HepG2 (cell line): ENCODE data around the gene MARCHF2. TPM values are rescaled to one million over a fixed set of nuclear protein-coding genes. Genes with fewer than 3 reads are reported as not detected.

ENCODE experiments used
- AHDC1 ChIP-seq: sonication (generic); formaldehyde crosslinking; IDR thresholded peaks from 2 replicates; pipeline ENCODE4 v1.5.1; 2020; ENCODE audit warnings: mild to moderate bottlenecking, missing genetic modification reagents, borderline replicate concordance
- CENPT ChIP-seq: sonication (generic); formaldehyde crosslinking; IDR thresholded peaks from 2 replicates; pipeline ENCODE4 v1.8.0; 2022; ENCODE audit warnings: low read depth, mild to moderate bottlenecking, moderate library complexity, missing genetic modification reagents
- CREM ChIP-seq, 2 experiments: sonication (generic) in 1 of 2; formaldehyde crosslinking in 1 of 2; IDR thresholded peaks; 2 replicates each; pipeline versions ENCODE4 v1.4.0 to v1.6.1; 2016 to 2020; ENCODE audit warnings: antibody characterized with exemption in 1 of 2, mild to moderate bottlenecking in 1 of 2, missing genetic modification reagents in 1 of 2
- ELF3 ChIP-seq: IDR thresholded peaks from 2 replicates; pipeline ENCODE4 v1.6.1; 2016; ENCODE audit warnings: missing genetic modification reagents, missing compliant biosample characterization
- JUNB ChIP-seq: sonication (generic); formaldehyde crosslinking; IDR thresholded peaks from 2 replicates; pipeline ENCODE4 v1.8.0; 2022; ENCODE audit warnings: missing genetic modification reagents, mild to moderate bottlenecking, borderline replicate concordance
- MAX ChIP-seq: IDR thresholded peaks from 2 replicates; pipeline ENCODE4 v1.6.1; 2012; ENCODE audit warnings: inconsistent platforms
- MLXIP ChIP-seq: sonication (generic); formaldehyde crosslinking; IDR thresholded peaks from 2 replicates; pipeline ENCODE4 v1.9.0; 2021; ENCODE audit warnings: missing genetic modification reagents, borderline replicate concordance
- MXD4 ChIP-seq: IDR thresholded peaks from 2 replicates; pipeline ENCODE4 v1.6.1; 2016; ENCODE audit warnings: mild to moderate bottlenecking, missing biosample characterization, missing genetic modification reagents
- NFIC ChIP-seq: IDR thresholded peaks from 2 replicates; pipeline ENCODE4 v1.6.1; 2012; ENCODE audit warnings: mild to moderate bottlenecking, low read length, inconsistent platforms
- SMAD1 ChIP-seq: sonication (generic); formaldehyde crosslinking; IDR thresholded peaks from 2 replicates; pipeline ENCODE4 v1.4.0; 2020; ENCODE audit warnings: missing genetic modification reagents, low read depth, mild to moderate bottlenecking, borderline replicate concordance
- THRA ChIP-seq: sonication (generic); formaldehyde crosslinking; IDR thresholded peaks from 2 replicates; pipeline ENCODE4 v1.4.0; 2020; ENCODE audit warnings: missing genetic modification reagents, borderline replicate concordance
- ZNF292 ChIP-seq: sonication (generic); formaldehyde crosslinking; IDR thresholded peaks from 2 replicates; pipeline ENCODE4 v1.8.1; 2022; ENCODE audit warnings: mild to moderate bottlenecking, low read depth, missing genetic modification reagents, borderline replicate concordance
- ZNF605 ChIP-seq: sonication (generic); formaldehyde crosslinking; IDR thresholded peaks from 2 replicates; pipeline ENCODE4 v1.8.0; 2022; ENCODE audit warnings: mild to moderate bottlenecking, missing genetic modification reagents
- ZNF687 ChIP-seq: sonication (generic); formaldehyde crosslinking; IDR thresholded peaks from 2 replicates; pipeline ENCODE4 v1.5.1; 2020; ENCODE audit warnings: mild to moderate bottlenecking, missing genetic modification reagents, moderate library complexity
- polyA plus RNA-seq, 8 experiments: library from polyadenylated mRNA; depleted of rRNA in 3 of 8; stranded (reverse) in 7 of 8; unstranded in 1 of 8; fragments of >200 nt; fragmentation: Illumina TruSeq in 4 of 8; extraction: Trizol in 4 of 8; gene quantifications; 2 replicates each; pipeline versions ENCODE4 v1.2.1 to v1.2.3, GENCODE V29; 2011 to 2016; ENCODE audit warnings: low read depth in 4 of 8, missing spikeins in 1 of 8, mixed read lengths in 1 of 8; ENCODE audit not compliant: insufficient read depth in 1 of 8
- total RNA-seq, 5 experiments: library from RNA; depleted of rRNA; stranded (reverse); fragments of >200 nt; fragmentation: Illumina TruSeq; extraction: Trizol; gene quantifications; 2 replicates each; pipeline ENCODE4 v1.2.3, GENCODE V29; 2016; ENCODE audit warnings: low read depth in 1 of 5

Gene MARCHF2
- total and polyA plus RNA-seq, 2 of the 13 experiments (the other 11 are each of a cell fraction or from before 2014, with no cell fraction given), result 12.7 to 13.0 TPM

GRCh38 chr19:8423817-8424223 lies 10.7 kb downstream of the MARCHF2 start (continued):
- TF ChIP-seq THRA (CRISPR knock-in tag) (peak; percentile 23; the same call in 1 of the 2 replicates), ZNF605 (CRISPR knock-in tag) (peak; percentile 62), ZNF687 (CRISPR knock-in tag) (peak; percentile 67), ELF3 (CRISPR knock-in tag) (peak; percentile 44; the same call in 1 of the 2 replicates), MAX (no peak), SMAD1 (CRISPR knock-in tag) (peak; percentile 25; the same call in 1 of the 2 replicates), JUNB (peak; percentile 48; the same call in 1 of the 2 replicates), MLXIP (no peak), NFIC (no peak), ZNF292 (peak; percentile 53; the same call in 1 of the 2 replicates), MXD4 (CRISPR knock-in tag) (no peak), AHDC1 (CRISPR knock-in tag) (peak; percentile 46; the same call in 1 of the 2 replicates), CENPT (CRISPR knock-in tag) (no peak), CREM (IDR thresholded peaks at IDR 0.05) (0 out of 2 replicates have a peak, but pooled peaks have one; percentile 40), CREM (CRISPR knock-in tag; IDR thresholded peaks at IDR 0.05) (no peak)
